Spleen (tissue), 11 donors: ENCODE measurements around the gene PASD1. TPM values are rescaled to one million over a fixed set of nuclear protein-coding genes. Genes with fewer than 3 reads are reported as not detected.

ENCODE experiments used
- DNase-seq: peaks from one replicate; pipeline ENCODE4 v3.0.0-alpha.2; 2020
- H3K27ac ChIP-seq, 8 donors: fragments of 200-600 bp; sonication (generic) in 7 of 8; 1 replicate in 4 of 8; 2 replicates in 4 of 8; pipeline versions ENCODE4 v1.5.0 to v1.8.0; 2016 to 2021; ENCODE audit warnings: inconsistent platforms in 4 of 8, mild to moderate bottlenecking in 4 of 8, moderate library complexity in 1 of 8
- H3K27me3 ChIP-seq, 7 donors: fragments of 200-600 bp; sonication (generic) in 6 of 7; replicated peaks in 1 of 7; 1 replicate in 4 of 7; 2 replicates in 3 of 7; pipeline versions ENCODE4 v1.5.0 to v1.8.0; 2016 to 2021; ENCODE audit warnings: inconsistent platforms in 3 of 7, mild to moderate bottlenecking in 1 of 7
- H3K36me3 ChIP-seq, 6 donors: fragments of 200-600 bp; sonication (generic) in 5 of 6; 1 replicate in 4 of 6; 2 replicates in 2 of 6; pipeline versions ENCODE4 v1.5.0 to v1.8.0; 2016 to 2021; ENCODE audit warnings: inconsistent platforms in 2 of 6
- H3K4me1 ChIP-seq, 6 donors: fragments of 200-600 bp; sonication (generic) in 5 of 6; 1 replicate in 3 of 6; 2 replicates in 3 of 6; pipeline versions ENCODE4 v1.5.0 to v1.8.0; 2016 to 2021; ENCODE audit warnings: inconsistent platforms in 3 of 6
- H3K4me3 ChIP-seq, 8 donors: fragments of 200-600 bp; sonication (generic) in 7 of 8; 1 replicate in 4 of 8; 2 replicates in 4 of 8; pipeline versions ENCODE4 v1.5.0 to v1.8.0; 2016 to 2021; ENCODE audit warnings: inconsistent platforms in 4 of 8, mild to moderate bottlenecking in 4 of 8, moderate library complexity in 2 of 8
- H3K9me3 ChIP-seq, 8 donors: fragments of 200-600 bp; sonication (generic) in 7 of 8; 1 replicate in 4 of 8; 2 replicates in 4 of 8; pipeline versions ENCODE4 v1.5.0 to v1.8.0; 2016 to 2021; ENCODE audit warnings: inconsistent platforms in 4 of 8
- CTCF ChIP-seq, 11 experiments: fragments of 200-600 bp in 7 of 11; fragments of 450-650 bp in 4 of 11; sonication (generic) in 4 of 11; IDR thresholded peaks in 8 of 11; conservative IDR thresholded peaks in 3 of 11; 1 replicate in 7 of 11; 2 replicates in 4 of 11; pipeline versions ENCODE4 v1.4.0 to v1.8.0; 2016 to 2021; ENCODE audit warnings: antibody characterized with exemption in 11 of 11, inconsistent platforms in 4 of 11, mild to moderate bottlenecking in 1 of 11
- POLR2A ChIP-seq, 3 donors: fragments of 450-650 bp; IDR thresholded peaks; one replicate each; pipeline ENCODE4 v1.5.1; 2017; ENCODE audit warnings: antibody characterized with exemption in 3 of 3, mild to moderate bottlenecking in 1 of 3
- POLR2AphosphoS5 ChIP-seq, 3 donors: sonication (generic); formaldehyde crosslinking; IDR thresholded peaks; one replicate each; pipeline ENCODE4 v1.5.1; 2017; ENCODE audit warnings: antibody characterized with exemption in 3 of 3
- WGBS, 5 donors: extraction: QIAGEN DNeasy Blood & Tissue Kit in 3 of 5; methylation state at CpG; one replicate each; pipeline versions ENCODE4 v1.1.5 to v1.1.7; 2013 to 2018; 5-methylcytosine and 5-hydroxymethylcytosine counted together
- intact Hi-C: fragments of 100-400 bp; cut with DNase I; formaldehyde crosslinking; loops from one replicate; pipeline ENCODE4 v1.15.0; 2023; ENCODE audit warnings: low total_unique reads
- polyA plus RNA-seq, 3 donors: library from polyadenylated mRNA; stranded (reverse); fragments of 200-250 nt; gene quantifications; one replicate each; pipeline ENCODE4 v1.2.1, GENCODE V29; 2013
- total RNA-seq, 7 donors: library from RNA; depleted of rRNA in 3 of 7; stranded (reverse); fragments of >200 nt in 3 of 7; fragmentation: NEBNext Ultra II Directional in 4 of 7; extraction: Animal tissue kit (Norgen Biotek cat#: 25700) in 4 of 7; gene quantifications; one replicate each; pipeline versions ENCODE4 v1.1.0 to v1.2.1, GENCODE V29; 2016 to 2021
- donor health status: healthy with polysubstance abuse.
- donor health status: DM: no; HTN: no; CAD: no; lungs with moderate emphysema.
- donor health status: DM: no; HTN: no; CAD: no.
- donor health status: Bipolar disorder and iron deficiency.
- donor health status: healthy.
- donor health status: DM: no; HTN: no; CAD: no.
- donor health status: DM: yes; HTN: yes; CAD: no.

PASD1 gene
- total and polyA plus RNA-seq, 10 donors: not detected

DNA sequence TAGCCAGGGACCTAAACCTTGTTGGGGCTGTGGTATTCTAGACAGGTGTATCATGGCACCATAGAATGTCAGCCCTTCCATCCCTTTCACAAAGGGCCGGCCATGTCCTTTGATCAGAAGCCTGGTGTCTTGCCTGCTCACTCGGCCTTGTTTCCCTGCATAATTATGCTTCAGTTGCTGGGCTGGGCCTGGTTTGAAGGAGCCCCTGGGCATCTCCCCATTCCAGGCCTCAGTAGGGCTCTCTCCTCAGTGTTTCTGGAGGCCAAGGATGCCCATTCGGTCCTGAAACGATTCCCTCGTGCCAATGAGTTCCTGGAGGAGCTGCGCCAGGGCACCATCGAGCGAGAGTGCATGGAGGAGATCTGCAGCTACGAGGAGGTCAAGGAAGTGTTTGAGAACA is 136.3 kb downstream of the PASD1 start:
- Histone ChIP-seq H3K9me3 (no peaks in the 10 kb centered on the region), H3K27ac (no peak overlapping the region), H3K4me3 (no peak overlapping the region), H3K36me3 (no peaks in the 10 kb centered on the region), H3K27me3 (peaks cover 0 to 15% (median 6%) of the 10 kb centered on the region in 7 donors), H3K4me1 (no peaks in the 10 kb centered on the region)
- no peak for TF ChIP-seq CTCF (IDR thresholded peaks at IDR 0.05 in 8 of 11, conservative IDR thresholded peaks at IDR 0.05 in 3 of 11)
- TF ChIP-seq POLR2AphosphoS5 (IDR thresholded peaks at IDR 0.05): no peak
- TF ChIP-seq POLR2A (IDR thresholded peaks at IDR 0.05): no peak
- WGBS, 5 donors: 76 to 95% (median 89%) methylated on average over 2 to 9 of the region's 9 CpGs
- intact Hi-C loops: no loop called here
- no peak for DNase-seq

DNA sequence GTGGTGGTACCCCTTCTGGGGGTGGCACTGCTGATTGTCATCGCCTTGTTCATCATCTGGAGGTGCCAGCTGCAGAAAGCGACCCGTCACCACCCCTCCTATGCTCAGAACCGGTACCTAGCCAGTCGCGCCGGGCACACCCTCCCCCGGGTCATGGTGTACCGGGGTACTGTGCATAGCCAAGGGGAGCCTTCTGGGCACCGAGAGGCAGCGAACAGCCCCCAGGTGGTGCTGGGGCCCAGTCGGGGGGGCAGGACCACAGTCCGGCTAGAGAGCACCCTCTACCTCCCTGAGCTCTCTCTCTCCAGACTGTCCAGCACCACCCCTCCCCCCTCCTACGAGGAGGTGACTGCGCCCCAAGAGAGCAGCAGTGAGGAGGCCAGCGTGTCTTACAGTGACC is 137.1 kb downstream of the PASD1 start:
- H3K9me3 ChIP-seq: no peaks in the 10 kb centered on the region
- intact Hi-C loops: no loop called here
- H3K27me3 ChIP-seq: peaks cover 0 to 6% (median 0%) of the 10 kb centered on the region in 7 donors
- TF ChIP-seq POLR2AphosphoS5 (IDR thresholded peaks at IDR 0.05) (no peak), POLR2A (IDR thresholded peaks at IDR 0.05) (no peak), CTCF (IDR thresholded peaks at IDR 0.05 in 8 of 11, conservative IDR thresholded peaks at IDR 0.05 in 3 of 11) (no peak)
- no peaks in the 10 kb centered on the region for H3K36me3 ChIP-seq
- no peaks in the 10 kb centered on the region for H3K4me1 ChIP-seq
- WGBS, 5 donors: 86 to 94% (median 88%) methylated on average over 5 to 16 of the region's 16 CpGs
- no peak for DNase-seq
- H3K4me3 ChIP-seq: no peak overlapping the region
- H3K27ac ChIP-seq: no peak overlapping the region

DNA sequence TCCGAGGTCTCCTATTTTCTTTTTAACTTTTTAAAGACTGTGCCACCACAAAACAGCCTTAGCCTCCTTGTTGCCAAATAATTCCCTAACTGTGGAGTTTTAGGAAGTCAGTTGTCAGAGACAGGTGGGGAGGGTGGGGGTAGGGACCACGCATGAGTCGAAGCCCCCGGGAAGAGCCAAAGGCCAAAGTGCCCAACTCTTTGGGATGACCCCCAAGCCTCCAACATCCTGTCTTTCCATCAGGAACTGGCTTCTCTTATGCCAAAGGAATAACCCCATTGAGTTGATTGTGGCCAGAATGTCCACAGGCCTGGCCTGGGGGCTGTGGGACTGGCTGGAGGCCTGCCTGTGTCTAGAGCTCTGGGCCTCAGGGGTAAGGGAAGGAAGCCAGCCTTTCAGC is 137.6 kb downstream of the PASD1 start:
- WGBS, 5 donors: 88 to 96% (median 94%) methylated on average over 4 of the region's 4 CpGs
- intact Hi-C loops: no loop called here
- no peak for TF ChIP-seq CTCF (IDR thresholded peaks at IDR 0.05 in 8 of 11, conservative IDR thresholded peaks at IDR 0.05 in 3 of 11)
- TF ChIP-seq POLR2AphosphoS5 (IDR thresholded peaks at IDR 0.05): no peak
- TF ChIP-seq POLR2A (IDR thresholded peaks at IDR 0.05): no peak
- peaks cover 0 to 2% (median 0%) of the 10 kb centered on the region in 7 donors for H3K27me3 ChIP-seq
- H3K9me3 ChIP-seq: no peaks in the 10 kb centered on the region
- H3K4me1 ChIP-seq: no peaks in the 10 kb centered on the region
- no peak for DNase-seq
- no peak overlapping the region for H3K27ac ChIP-seq
- no peaks in the 10 kb centered on the region for H3K36me3 ChIP-seq
- no peak overlapping the region for H3K4me3 ChIP-seq

DNA sequence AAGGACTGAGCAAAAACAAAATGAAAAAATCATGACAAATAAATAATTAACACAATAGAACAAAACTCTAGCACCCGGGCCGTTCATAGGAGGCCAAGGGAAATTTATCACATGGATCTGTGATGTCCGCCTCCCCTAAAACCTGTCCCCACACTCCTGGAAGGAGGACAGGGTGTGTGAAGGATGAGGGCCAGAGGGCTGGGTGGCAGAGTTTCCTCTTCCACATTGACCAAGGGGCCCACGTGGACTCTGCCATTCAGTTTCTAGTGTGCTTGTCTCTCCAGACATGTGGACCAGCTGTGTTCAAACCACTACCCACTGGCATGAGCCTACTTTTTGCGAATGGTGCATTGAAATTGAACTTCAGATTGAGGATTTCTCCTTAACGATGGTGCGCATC is 138.1 kb downstream of the PASD1 start:
- DNase-seq: no peak
- H3K9me3 ChIP-seq: no peaks in the 10 kb centered on the region
- TF ChIP-seq POLR2A (IDR thresholded peaks at IDR 0.05): no peak
- TF ChIP-seq POLR2AphosphoS5 (IDR thresholded peaks at IDR 0.05): no peak
- no peak for TF ChIP-seq CTCF (IDR thresholded peaks at IDR 0.05 in 8 of 11, conservative IDR thresholded peaks at IDR 0.05 in 3 of 11)
- H3K4me3 ChIP-seq: no peak overlapping the region
- H3K36me3 ChIP-seq: no peaks in the 10 kb centered on the region
- H3K4me1 ChIP-seq: no peaks in the 10 kb centered on the region
- intact Hi-C loops: no loop called here
- no peak overlapping the region for H3K27ac ChIP-seq
- H3K27me3 ChIP-seq: peaks cover 0 to 6% (median 0%) of the 10 kb centered on the region in 7 donors
- WGBS, 5 donors: 77 to 94% (median 85%) methylated on average over 7 of the region's 7 CpGs
